DND-41 (cell line): ENCODE results near the gene PLIN3.
"Not testable (repeated sequence)": the region's sequence is repeated elsewhere in the genome, so short reads cannot be mapped to it uniquely, and the experiment has no call there.

Source experiments
- ATAC-seq: fragments of 200-7000 bp; cut with Tn5 transposase; 3 replicates; pipeline ENCODE4 v1.9.1; 2021; ENCODE audit warnings: low read depth; ENCODE audit not compliant: insufficient read depth
- DNase-seq: peaks from one replicate; pipeline ENCODE4 v3.0.0-alpha.2; 2020
- H2AFZ ChIP-seq: 2 replicates; pipeline ENCODE4 v1.6.0; 2012; ENCODE audit warnings: low read depth, low read length
- H3K27ac ChIP-seq: 2 replicates; pipeline ENCODE4 v1.5.1; 2012; ENCODE audit warnings: low read length, inconsistent platforms
- H3K27me3 ChIP-seq: fragments of 200-600 bp; sonication (generic); 2 replicates; pipeline ENCODE4 v1.6.0; 2012; ENCODE audit warnings: low read length, mild to moderate bottlenecking, inconsistent platforms; ENCODE audit not compliant: insufficient read depth, poor library complexity
- H3K36me3 ChIP-seq: 2 replicates; pipeline ENCODE4 v1.5.1; 2012; ENCODE audit warnings: low read length, inconsistent platforms; ENCODE audit not compliant: insufficient read depth
- H3K4me1 ChIP-seq: 2 replicates; pipeline ENCODE4 v1.5.1; 2012; ENCODE audit warnings: mild to moderate bottlenecking, low read length; ENCODE audit not compliant: insufficient read depth
- H3K4me2 ChIP-seq: 2 replicates; pipeline ENCODE4 v1.6.0; 2012; ENCODE audit warnings: mild to moderate bottlenecking, moderate library complexity, low read length, inconsistent platforms; ENCODE audit not compliant: insufficient read depth
- H3K4me3 ChIP-seq, 2 experiments: fragments of 200-600 bp in 1 of 2; shearing (Covaris generic) in 1 of 2; 2 replicates each; pipeline ENCODE4 v1.5.1; 2012 to 2016; ENCODE audit warnings: inconsistent platforms in 2 of 2, low read length in 2 of 2, mild to moderate bottlenecking in 2 of 2, low read depth in 1 of 2, moderate library complexity in 1 of 2
- H3K79me2 ChIP-seq: 2 replicates; pipeline ENCODE4 v1.6.0; 2012; ENCODE audit warnings: low read length, inconsistent platforms; ENCODE audit not compliant: insufficient read depth
- H3K9ac ChIP-seq: 2 replicates; pipeline ENCODE4 v1.6.0; 2012; ENCODE audit warnings: low read depth, mild to moderate bottlenecking, inconsistent platforms, low read length, moderate library complexity
- H3K9me3 ChIP-seq: 2 replicates; pipeline ENCODE4 v1.5.1; 2012; ENCODE audit warnings: low read length, moderate library complexity, mild to moderate bottlenecking, inconsistent platforms; ENCODE audit not compliant: insufficient read depth, severe bottlenecking
- H4K20me1 ChIP-seq: 2 replicates; pipeline ENCODE4 v1.6.0; 2012; ENCODE audit warnings: low read length; ENCODE audit not compliant: insufficient read depth
- CTCF ChIP-seq: IDR thresholded peaks from 2 replicates; pipeline ENCODE4 v1.5.1; 2012; ENCODE audit warnings: borderline replicate concordance, low read length, moderate library complexity, mild to moderate bottlenecking; ENCODE audit not compliant: poor library complexity, severe bottlenecking; ENCODE audit errors: extremely low read depth
- EZH2 ChIP-seq: IDR thresholded peaks from 3 replicates; pipeline ENCODE4 v1.6.1; 2012; ENCODE audit warnings: borderline replicate concordance, low read depth, mild to moderate bottlenecking, moderate library complexity, low read length, inconsistent platforms; ENCODE audit not compliant: severe bottlenecking

PLIN3 gene

GRCh38 chr19:4829001-4829712 lies 38.3 kb downstream of the PLIN3 start:
- Histone ChIP-seq H3K27me3 (no peaks in the 10 kb centered on the region), H3K36me3 (no peaks in the 10 kb centered on the region; the same call in 1 of the 2 replicates), H3K4me1 (peaks cover 25% of the 10 kb centered on the region), H3K9ac (no peak overlapping the region), H3K27ac (no peak overlapping the region), H2AFZ (no peak overlapping the region), H3K9me3 (no peaks in the 10 kb centered on the region), H3K79me2 (peaks cover 36% of the 10 kb centered on the region), H3K4me3 (no peak overlapping the region), H4K20me1 (no peaks in the 10 kb centered on the region), H3K4me2 (no peak overlapping the region; the same call in none of the 2 replicates)
- DNase-seq (no peak), ATAC-seq (no peak)
- TF ChIP-seq EZH2 = no peak
- no peak for TF ChIP-seq CTCF

GRCh38 chr19:4823577-4823976 lies 43.9 kb downstream of the PLIN3 start:
- H3K79me2 ChIP-seq = peaks cover 24% of the 10 kb centered on the region
- no peak overlapping the region for H3K4me2 ChIP-seq
- TF ChIP-seq CTCF (no peak), EZH2 (no peak)
- H3K27me3 ChIP-seq = no peaks in the 10 kb centered on the region
- DNase-seq (no peak), ATAC-seq (no peak)
- H3K9ac ChIP-seq = no peak overlapping the region
- H3K27ac ChIP-seq = no peak overlapping the region
- no peaks in the 10 kb centered on the region for H3K4me1 ChIP-seq
- H3K4me3 ChIP-seq = no peak overlapping the region
- H3K36me3 ChIP-seq = peaks cover 10% of the 10 kb centered on the region
- H2AFZ ChIP-seq = no peak overlapping the region
- no peaks in the 10 kb centered on the region for H4K20me1 ChIP-seq
- no peaks in the 10 kb centered on the region for H3K9me3 ChIP-seq

GRCh38 chr19:4822354-4822753 lies 45.1 kb downstream of the PLIN3 start:
- Histone ChIP-seq H3K36me3 (peaks cover 22% of the 10 kb centered on the region), H3K79me2 (peaks cover 20% of the 10 kb centered on the region)
- H3K4me3 ChIP-seq, H3K27me3 ChIP-seq, H3K9ac ChIP-seq, H2AFZ ChIP-seq, H3K9me3 ChIP-seq, H3K4me1 ChIP-seq, DNase-seq, H4K20me1 ChIP-seq, ATAC-seq, H3K4me2 ChIP-seq, H3K27ac ChIP-seq: not testable (repeated sequence)

GRCh38 chr19:4821265-4821664 lies 46.2 kb downstream of the PLIN3 start:
- Histone ChIP-seq H4K20me1 (no peaks in the 10 kb centered on the region), H3K36me3 (peaks cover 33% of the 10 kb centered on the region), H2AFZ (no peak overlapping the region), H3K4me3 (no peak overlapping the region), H3K9ac (no peak overlapping the region), H3K4me2 (no peak overlapping the region), H3K9me3 (no peaks in the 10 kb centered on the region), H3K27ac (no peak overlapping the region), H3K79me2 (peaks cover 16% of the 10 kb centered on the region), H3K4me1 (no peaks in the 10 kb centered on the region), H3K27me3 (no peaks in the 10 kb centered on the region)
- no peak for TF ChIP-seq EZH2
- no peak for TF ChIP-seq CTCF
- no peak for DNase-seq
- no peak for ATAC-seq
